ENCODE results near the gene AMBRA1. TPM values are rescaled to one million over a fixed set of nuclear protein-coding genes. Genes with fewer than 3 reads are reported as not detected.

AMBRA1 gene
- total RNA-seq, 2 donors from 2014 or later = 47.3 to 52.2 TPM

DNA sequence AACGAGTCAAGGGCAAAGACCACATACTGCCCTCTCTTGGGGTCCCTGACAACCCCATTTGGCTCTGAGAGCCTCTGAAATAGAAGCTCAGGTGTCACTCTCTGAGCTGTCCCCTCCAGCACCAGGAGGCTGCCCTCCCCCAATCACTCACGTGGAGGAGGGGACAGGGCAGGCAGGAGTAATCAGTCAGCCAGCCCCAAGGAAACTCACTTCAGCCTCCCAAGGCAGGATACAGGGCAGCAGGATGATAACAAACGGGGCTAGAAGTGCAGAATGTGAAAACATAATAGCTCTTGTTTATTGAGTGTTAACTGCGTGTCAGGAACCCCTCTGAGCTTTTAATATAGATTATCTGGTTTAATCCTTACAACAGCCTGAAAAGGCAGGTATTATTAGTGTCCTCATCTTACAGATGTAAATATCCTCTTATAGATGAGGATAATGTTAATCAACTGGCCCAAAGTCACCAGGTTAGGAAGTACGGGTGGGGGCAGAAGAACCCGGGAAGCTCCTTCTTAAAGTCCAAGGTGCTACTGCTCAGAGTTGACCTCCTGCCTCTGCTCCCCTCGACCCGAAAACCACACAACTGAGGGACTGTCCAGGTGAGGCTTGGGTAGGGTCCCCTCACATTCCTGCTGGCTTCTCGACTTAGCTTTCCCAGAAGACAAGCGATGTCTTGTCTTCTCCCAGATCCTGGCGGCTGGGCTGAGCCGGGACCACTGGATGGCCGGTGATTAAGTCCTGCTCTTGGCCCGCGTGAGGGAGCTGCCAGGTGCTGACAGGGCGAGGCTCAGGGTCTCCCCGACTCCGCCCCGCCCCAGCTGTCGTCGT, 205.0 kb downstream of the AMBRA1 start:
- Mint-ChIP-seq H3K4me1 (peaks cover 33% of the 10 kb centered on the region), H3K27me3 (peaks cover 57% of the 10 kb centered on the region), H3K4me3 (peak overlapping the region; percentile 73), H3K36me3 (ENCODE audit: low read depth) (peaks cover 2% of the 10 kb centered on the region), H3K27ac (no peak overlapping the region)
- DNase-seq = no peak
- ATAC-seq = no peak
- no peaks in the 10 kb centered on the region for H3K9me3 ChIP-seq (ENCODE audit: control insufficient read depth, low read length, poor library complexity, severe bottlenecking)

DNA sequence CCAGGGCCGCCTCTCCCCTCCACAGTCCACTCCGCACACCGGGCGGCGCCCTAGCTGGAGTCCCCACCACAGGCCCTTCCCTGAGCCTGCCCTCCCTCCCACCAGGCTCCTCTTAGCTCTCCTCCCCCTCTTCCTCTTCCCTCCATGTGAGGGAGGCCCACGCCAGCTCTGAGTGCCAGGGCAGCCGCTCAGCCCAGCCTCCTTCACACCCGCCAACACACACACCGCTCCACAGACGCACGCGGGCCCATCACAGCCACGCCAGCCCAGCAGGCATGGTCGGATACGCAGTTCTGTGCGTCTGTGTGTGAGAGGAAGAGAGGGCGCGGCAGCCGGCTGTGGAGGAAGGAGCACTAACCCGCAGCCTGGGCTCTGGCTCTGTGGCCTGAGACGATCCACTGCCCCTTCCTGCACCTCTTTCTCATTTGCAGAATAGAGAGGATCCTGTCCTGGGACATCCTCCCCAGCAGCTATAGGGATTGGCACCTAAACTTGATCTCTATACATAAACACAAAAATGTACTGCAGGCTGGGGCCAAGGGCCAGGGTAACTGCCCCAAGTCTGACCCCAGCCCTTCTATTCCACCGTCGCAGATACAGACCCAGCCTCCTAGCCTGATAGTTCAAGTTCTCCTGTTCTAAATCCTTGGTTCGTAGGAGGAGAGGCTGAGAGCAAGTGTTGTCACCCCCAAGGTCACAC, 205.8 kb downstream of the AMBRA1 start:
- H3K36me3 Mint-ChIP-seq (ENCODE audit: low read depth) = peaks cover 2% of the 10 kb centered on the region
- H3K4me1 Mint-ChIP-seq = peaks cover 32% of the 10 kb centered on the region
- H3K9me3 ChIP-seq (ENCODE audit: control insufficient read depth, low read length, poor library complexity, severe bottlenecking) = no peaks in the 10 kb centered on the region
- peak overlapping the region; percentile 31 for H3K4me3 Mint-ChIP-seq
- DNase-seq = no peak
- peaks cover 55% of the 10 kb centered on the region for H3K27me3 Mint-ChIP-seq
- ATAC-seq = peak; percentile 16
- no peak overlapping the region for H3K27ac Mint-ChIP-seq

DNA sequence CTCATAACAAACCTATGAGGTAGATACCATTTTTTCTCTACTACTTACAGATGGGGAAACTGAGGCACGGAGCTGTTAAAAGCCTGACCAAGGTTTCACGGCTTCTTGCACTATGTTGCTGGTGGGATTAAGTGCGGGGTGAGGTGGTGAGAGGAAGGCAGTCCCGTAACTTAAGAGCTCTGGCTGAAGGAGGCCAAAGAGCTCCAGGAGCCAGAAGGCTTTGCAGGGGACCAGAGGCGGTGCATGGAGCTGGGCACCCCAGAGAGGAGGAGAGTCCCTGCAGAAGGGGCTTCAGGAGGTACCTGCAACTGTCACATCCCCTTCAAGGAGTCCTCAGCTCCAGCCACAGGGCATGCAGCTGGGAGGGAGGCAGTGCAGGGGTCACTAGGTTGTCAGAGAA, 206.4 kb downstream of the AMBRA1 start:
- no peaks in the 10 kb centered on the region for H3K9me3 ChIP-seq (ENCODE audit: control insufficient read depth, low read length, poor library complexity, severe bottlenecking)
- no peak overlapping the region for H3K27ac Mint-ChIP-seq
- DNase-seq (no peak), ATAC-seq (no peak)
- H3K27me3 Mint-ChIP-seq = peaks cover 48% of the 10 kb centered on the region
- no peak overlapping the region for H3K4me3 Mint-ChIP-seq
- H3K36me3 Mint-ChIP-seq (ENCODE audit: low read depth) = peaks cover 2% of the 10 kb centered on the region
- H3K4me1 Mint-ChIP-seq = peaks cover 28% of the 10 kb centered on the region

DNA sequence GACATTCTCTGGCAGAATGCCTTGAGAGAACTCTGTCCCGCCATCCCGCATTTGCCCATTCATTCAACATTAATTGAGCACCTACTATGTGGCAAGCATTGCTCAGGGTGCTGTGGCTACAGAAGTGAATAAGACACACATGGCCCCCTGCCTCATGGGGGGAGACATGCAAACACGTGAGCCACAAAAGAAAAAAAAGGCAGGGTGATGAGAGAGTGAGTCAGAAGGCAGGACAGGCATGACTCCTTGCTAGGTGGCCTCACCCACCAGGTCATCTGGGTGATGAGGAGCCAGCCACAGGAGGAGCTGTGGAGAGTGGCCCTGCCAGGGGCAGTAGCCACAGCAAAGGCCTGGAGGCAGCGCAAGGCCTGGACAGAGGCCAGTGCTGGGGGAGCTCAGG, 207.1 kb downstream of the AMBRA1 start:
- H3K9me3 ChIP-seq (ENCODE audit: control insufficient read depth, low read length, poor library complexity, severe bottlenecking) = no peaks in the 10 kb centered on the region
- H3K27ac Mint-ChIP-seq = no peak overlapping the region
- DNase-seq (no peak), ATAC-seq (no peak)
- H3K36me3 Mint-ChIP-seq (ENCODE audit: low read depth) = peaks cover 2% of the 10 kb centered on the region
- H3K4me1 Mint-ChIP-seq = peaks cover 33% of the 10 kb centered on the region
- H3K27me3 Mint-ChIP-seq = peaks cover 47% of the 10 kb centered on the region
- no peak overlapping the region for H3K4me3 Mint-ChIP-seq

DNA sequence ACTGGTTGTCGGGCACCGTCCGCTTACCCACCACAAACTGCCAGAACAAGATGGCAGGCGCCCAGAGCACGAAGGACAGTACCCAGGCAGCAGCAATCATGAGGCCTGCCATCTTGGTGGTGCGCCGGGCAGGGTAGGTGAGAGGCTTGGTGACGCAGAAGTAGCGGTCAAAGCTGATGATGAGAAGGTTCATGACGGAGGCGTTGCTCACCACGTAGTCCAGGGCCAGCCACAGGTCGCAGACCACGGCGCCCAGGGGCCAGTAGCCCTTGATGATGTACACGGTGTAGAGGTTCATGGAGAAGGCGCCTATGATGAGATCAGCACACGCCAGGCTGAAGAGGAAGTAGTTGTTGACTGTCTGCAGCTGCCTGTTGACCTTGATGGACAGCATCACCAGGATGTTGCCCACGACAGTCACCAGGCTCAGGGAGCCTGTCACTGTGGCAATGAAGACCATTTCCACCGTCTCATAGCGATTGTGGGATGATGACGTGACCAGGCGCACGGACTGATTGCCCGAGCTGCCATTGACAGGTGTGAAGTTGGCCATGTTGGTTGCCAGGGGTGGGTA, 207.7 kb downstream of the AMBRA1 start:
- peaks cover 33% of the 10 kb centered on the region for H3K4me1 Mint-ChIP-seq
- peaks cover 2% of the 10 kb centered on the region for H3K36me3 Mint-ChIP-seq (ENCODE audit: low read depth)
- ATAC-seq (no peak), DNase-seq (no peak)
- peaks cover 47% of the 10 kb centered on the region for H3K27me3 Mint-ChIP-seq
- no peak overlapping the region for H3K4me3 Mint-ChIP-seq
- no peak overlapping the region for H3K27ac Mint-ChIP-seq
- no peaks in the 10 kb centered on the region for H3K9me3 ChIP-seq (ENCODE audit: control insufficient read depth, low read length, poor library complexity, severe bottlenecking)

DNA sequence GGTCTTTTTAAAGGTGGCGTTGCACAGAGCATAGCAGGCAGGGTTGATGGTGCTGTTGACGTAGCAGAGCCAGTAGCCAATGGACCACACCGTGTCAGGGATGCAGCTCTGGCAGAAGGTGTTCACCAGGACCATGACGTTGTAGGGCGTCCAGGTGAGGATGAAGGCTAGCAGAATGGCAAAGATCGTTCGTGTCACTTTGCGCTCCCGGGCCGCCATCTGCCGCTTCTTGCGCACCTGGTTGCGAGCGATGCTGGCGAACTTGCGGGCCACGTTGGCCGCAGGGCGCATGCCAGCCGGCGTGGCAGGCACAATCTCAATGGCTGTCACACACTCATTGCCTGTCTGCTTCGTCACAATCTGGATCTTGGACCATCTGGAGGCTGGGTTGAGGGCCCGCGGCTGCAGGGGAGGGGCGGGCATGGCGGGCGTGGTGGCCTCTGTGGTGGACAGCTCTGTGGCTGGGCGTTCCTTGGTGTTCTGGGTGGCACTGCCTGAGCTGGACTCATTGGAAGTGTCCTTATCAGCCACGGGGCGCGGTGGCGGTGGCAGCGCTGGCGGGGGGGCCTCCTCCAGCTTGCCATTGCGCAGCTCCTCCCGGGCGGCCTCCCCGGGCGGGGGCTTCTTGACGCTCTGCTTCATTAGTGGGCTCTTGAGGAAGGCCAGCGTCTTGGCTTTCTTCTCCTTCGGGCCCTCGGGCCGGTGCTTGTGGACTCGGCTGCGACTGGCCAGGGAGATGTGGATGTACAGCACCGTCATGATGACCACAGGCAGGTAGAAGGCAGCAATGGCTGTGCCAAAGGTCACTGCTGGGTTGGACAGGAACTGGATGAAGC, 208.4 kb downstream of the AMBRA1 start:
- DNase-seq (no peak), ATAC-seq (no peak)
- H3K4me1 Mint-ChIP-seq = peaks cover 30% of the 10 kb centered on the region
- peaks cover 47% of the 10 kb centered on the region for H3K27me3 Mint-ChIP-seq
- no peaks in the 10 kb centered on the region for H3K9me3 ChIP-seq (ENCODE audit: control insufficient read depth, low read length, poor library complexity, severe bottlenecking)
- peaks cover 2% of the 10 kb centered on the region for H3K36me3 Mint-ChIP-seq (ENCODE audit: low read depth)
- H3K27ac Mint-ChIP-seq = no peak overlapping the region
- H3K4me3 Mint-ChIP-seq = no peak overlapping the region

DNA sequence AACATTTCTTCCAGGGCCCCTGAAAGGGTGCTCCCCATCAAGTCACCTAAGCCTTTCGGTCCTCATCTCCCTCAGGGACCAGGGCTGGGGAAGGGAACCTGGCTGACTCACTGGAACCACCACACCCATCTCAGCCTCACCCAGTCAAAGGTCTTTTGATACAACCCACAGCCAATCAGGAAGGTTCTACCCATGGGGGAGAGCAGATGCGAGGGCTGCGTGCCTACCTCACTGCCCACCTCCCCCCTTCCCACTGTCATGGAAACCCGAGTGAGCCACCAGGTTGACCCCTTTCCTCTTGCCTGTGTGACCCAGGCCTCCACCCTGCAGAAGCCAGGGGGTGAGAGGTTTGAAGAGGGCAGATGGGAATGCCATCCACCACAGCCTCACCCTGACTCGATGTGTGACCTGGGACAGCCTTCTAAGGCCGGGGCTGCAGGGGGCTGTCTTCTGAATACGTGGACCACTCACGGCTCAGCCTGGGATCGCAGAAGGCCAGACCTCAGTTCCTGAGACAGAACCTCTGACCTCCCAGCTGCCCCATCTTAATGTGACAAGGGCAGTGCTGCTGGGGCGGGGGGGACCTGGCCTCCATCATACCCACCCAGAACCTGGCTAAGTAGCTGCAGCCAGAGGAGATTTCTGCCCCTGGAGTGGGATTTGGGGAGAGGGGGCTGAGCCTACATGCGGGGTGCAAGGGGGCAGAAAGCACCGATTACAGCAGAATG, 209.7 kb downstream of the AMBRA1 start:
- Mint-ChIP-seq H3K4me1 (peaks cover 27% of the 10 kb centered on the region), H3K36me3 (ENCODE audit: low read depth) (peaks cover 2% of the 10 kb centered on the region), H3K27ac (no peak overlapping the region), H3K4me3 (peak overlapping the region; percentile 9), H3K27me3 (peaks cover 41% of the 10 kb centered on the region)
- no peaks in the 10 kb centered on the region for H3K9me3 ChIP-seq (ENCODE audit: control insufficient read depth, low read length, poor library complexity, severe bottlenecking)
- DNase-seq (no peak), ATAC-seq (no peak)

DNA sequence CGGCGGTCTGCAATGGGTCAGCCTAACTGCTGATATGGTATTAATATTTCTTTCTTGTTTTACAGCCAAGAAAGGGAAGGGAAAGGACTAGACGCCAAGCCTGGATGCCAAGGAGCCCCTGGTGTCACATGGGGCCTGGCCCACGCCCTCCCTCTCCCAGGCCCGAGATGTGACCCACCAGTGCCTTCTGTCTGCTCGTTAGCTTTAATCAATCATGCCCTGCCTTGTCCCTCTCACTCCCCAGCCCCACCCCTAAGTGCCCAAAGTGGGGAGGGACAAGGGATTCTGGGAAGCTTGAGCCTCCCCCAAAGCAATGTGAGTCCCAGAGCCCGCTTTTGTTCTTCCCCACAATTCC, 210.4 kb downstream of the AMBRA1 start:
- Mint-ChIP-seq H3K27me3 (peaks cover 38% of the 10 kb centered on the region), H3K4me1 (peaks cover 26% of the 10 kb centered on the region), H3K27ac (no peak overlapping the region), H3K36me3 (ENCODE audit: low read depth) (peaks cover 2% of the 10 kb centered on the region), H3K4me3 (peak overlapping the region; percentile 72)
- DNase-seq (no peak), ATAC-seq (no peak)
- no peaks in the 10 kb centered on the region for H3K9me3 ChIP-seq (ENCODE audit: control insufficient read depth, low read length, poor library complexity, severe bottlenecking)

DNA sequence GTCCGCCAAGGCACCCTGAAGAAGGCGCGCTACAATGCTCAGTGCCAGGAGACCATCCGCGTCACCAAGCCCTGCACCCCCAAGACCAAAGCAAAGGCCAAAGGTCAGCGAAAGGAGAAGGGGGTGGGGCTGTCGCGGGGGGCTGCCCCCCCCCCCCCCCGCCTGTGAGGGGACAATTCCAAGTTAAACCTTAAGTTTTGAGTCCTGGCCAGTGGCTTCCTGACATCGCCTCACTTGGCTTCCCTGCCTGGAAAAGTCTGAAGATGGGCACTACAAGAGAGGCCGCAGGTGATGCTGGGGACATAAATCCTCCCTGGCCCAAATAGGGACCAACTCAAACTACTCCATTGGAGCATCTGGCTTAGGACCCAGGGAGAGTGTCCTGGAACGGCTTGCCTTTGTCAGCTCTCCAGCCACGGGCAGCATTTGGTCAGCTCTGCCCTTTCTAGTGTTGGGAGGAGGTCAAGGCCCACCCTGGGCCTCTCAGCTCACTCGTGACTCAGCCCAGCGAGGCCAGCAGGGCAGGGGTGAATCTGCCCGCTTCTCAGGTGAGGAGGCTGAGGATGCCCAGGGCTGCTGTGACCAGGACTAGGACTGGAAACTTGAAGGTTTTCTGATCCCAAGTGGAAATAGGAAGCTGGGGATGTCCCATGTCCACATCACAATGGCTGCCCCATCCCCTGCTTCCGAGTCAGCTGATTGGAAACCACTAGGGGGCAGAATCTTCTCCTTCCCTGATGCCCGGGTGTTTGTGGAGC, 211.0 kb downstream of the AMBRA1 start:
- no peak overlapping the region for H3K27ac Mint-ChIP-seq
- H3K36me3 Mint-ChIP-seq (ENCODE audit: low read depth) = peaks cover 3% of the 10 kb centered on the region
- peaks cover 32% of the 10 kb centered on the region for H3K27me3 Mint-ChIP-seq
- H3K4me1 Mint-ChIP-seq = peaks cover 21% of the 10 kb centered on the region
- H3K9me3 ChIP-seq (ENCODE audit: control insufficient read depth, low read length, poor library complexity, severe bottlenecking) = no peaks in the 10 kb centered on the region
- peak overlapping the region; percentile 47 for H3K4me3 Mint-ChIP-seq
- DNase-seq = no peak
- ATAC-seq = no peak

DNA sequence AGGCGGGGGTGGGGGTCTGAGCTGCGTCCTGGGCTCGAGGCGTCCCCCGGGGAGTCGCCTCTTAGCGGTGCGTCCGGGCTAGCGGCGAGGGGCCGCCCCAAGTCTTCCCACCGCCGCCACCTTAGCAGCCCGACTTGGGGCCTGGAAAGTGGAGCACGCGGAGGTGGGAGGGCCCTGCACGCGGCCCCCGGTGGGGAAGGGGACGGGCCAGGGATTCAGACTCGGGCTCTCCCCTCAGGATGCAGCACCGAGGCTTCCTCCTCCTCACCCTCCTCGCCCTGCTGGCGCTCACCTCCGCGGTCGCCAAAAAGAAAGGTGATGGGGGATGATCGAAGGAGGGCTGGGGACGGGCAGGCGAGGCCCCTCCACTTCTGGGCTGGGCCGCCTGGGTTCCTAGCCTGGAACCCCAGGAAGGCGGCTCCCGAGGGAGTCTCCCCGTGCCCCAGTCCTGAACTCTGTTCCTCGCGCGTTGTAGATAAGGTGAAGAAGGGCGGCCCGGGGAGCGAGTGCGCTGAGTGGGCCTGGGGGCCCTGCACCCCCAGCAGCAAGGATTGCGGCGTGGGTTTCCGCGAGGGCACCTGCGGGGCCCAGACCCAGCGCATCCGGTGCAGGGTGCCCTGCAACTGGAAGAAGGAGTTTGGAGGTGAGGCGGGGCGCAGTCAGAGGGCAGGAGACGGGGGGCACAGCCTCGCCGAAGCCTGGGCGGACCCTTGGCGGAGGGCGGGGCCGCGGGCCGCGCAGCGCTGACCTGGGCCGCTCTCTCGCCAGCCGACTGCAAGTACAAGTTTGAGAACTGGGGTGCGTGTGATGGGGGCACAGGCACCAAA, 211.8 kb downstream of the AMBRA1 start:
- Mint-ChIP-seq H3K4me3 (peak overlapping the region; percentile 88), H3K36me3 (ENCODE audit: low read depth) (peaks cover 9% of the 10 kb centered on the region), H3K27ac (no peak overlapping the region), H3K27me3 (peaks cover 24% of the 10 kb centered on the region), H3K4me1 (peaks cover 18% of the 10 kb centered on the region)
- peak; percentile 26 for ATAC-seq
- no peaks in the 10 kb centered on the region for H3K9me3 ChIP-seq (ENCODE audit: control insufficient read depth, low read length, poor library complexity, severe bottlenecking)
- no peak for DNase-seq

DNA sequence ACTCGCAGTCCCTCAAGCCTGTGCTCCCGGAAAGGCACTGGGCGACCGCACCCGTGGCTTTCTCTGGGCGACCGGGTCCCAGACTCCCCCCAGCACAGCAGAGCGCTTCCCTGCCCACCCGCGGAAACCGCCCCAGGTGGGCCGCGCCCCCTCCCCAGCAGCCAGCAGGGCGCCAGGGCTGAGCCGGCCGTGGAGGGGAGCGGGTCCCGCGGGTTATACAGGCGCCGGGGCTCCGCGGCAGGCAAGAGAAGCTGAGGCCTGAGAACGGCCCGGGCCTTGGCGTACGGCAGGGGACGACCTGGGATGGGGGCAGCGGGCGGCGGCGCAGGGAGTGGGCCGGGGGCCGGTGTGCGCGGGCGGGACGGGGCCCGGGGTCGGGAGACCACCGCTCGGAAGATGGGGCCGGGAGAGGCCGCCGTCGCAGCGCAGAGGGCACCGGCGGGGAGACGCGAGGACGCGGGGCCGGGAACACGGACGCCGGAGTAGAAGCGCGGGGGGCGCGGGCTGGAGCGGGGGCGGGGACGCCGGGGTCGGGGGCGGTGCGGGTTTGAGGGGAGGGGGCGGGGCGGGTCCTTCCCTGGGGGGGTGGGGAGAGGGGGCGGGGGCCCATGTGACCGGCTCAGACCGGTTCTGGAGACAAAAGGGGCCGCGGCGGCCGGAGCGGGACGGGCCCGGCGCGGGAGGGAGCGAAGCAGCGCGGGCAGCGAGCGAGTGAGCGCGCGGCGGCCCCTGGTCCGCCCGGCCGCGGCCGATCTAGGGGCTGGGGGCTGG, 212.6 kb downstream of the AMBRA1 start, which contains the start of gene MDK:
TSS of gene MDK (plus strand) at position 622 of the 771 bp plus-strand sequence. CDS start 389 bp downstream, outside the sequence.
- Mint-ChIP-seq H3K4me1 (peaks cover 15% of the 10 kb centered on the region), H3K27ac (no peak within 1 kb of the TSS)

More for the DNA sequence above, 212.6 kb downstream of the AMBRA1 start, which contains the start of gene MDK:
- H3K27me3 Mint-ChIP-seq = peaks cover 16% of the 10 kb centered on the region
- ATAC-seq = peak; percentile 14
- H3K4me3 Mint-ChIP-seq = peak within 1 kb of the TSS; percentile 88
- H3K36me3 Mint-ChIP-seq (ENCODE audit: low read depth) = peaks cover 9% of the 10 kb centered on the region
- H3K9me3 ChIP-seq (ENCODE audit: control insufficient read depth, low read length, poor library complexity, severe bottlenecking) = no peaks in the 10 kb centered on the region
- DNase-seq = no peak
